Upper lobe of left lung (tissue), 6 donors: ENCODE measurements around the gene MPHOSPH6. TPM values are rescaled to one million over a fixed set of nuclear protein-coding genes. Genes with fewer than 3 reads are reported as not detected.

Source experiments
- ATAC-seq, 2 donors: fragments of 200-7000 bp; cut with Tn5 transposase; one replicate each; pipeline ENCODE4 v1.9.1; 2022; ENCODE audit warnings: mild to moderate bottlenecking in 2 of 2, moderate library complexity in 2 of 2; ENCODE audit not compliant: low FRiP score in 2 of 2
- DNase-seq, 2 donors: peaks; one replicate each; pipeline ENCODE4 v3.0.0-alpha.2; 2019 to 2020
- H3K27ac ChIP-seq, 4 donors: fragments of 200-600 bp; sonication (generic); one replicate each; pipeline ENCODE4 v1.5.1; 2016 to 2019
- H3K27me3 ChIP-seq, 4 donors: fragments of 200-600 bp; sonication (generic); one replicate each; pipeline ENCODE4 v1.5.1; 2017 to 2019
- H3K36me3 ChIP-seq, 4 donors: fragments of 200-600 bp; sonication (generic); one replicate each; pipeline ENCODE4 v1.5.1; 2016 to 2019
- H3K4me1 ChIP-seq, 4 donors: fragments of 200-600 bp; sonication (generic); one replicate each; pipeline ENCODE4 v1.5.1; 2018 to 2019
- H3K4me3 ChIP-seq, 4 donors: fragments of 200-600 bp; sonication (generic); one replicate each; pipeline ENCODE4 v1.5.1; 2017 to 2019; ENCODE audit warnings: mild to moderate bottlenecking in 2 of 4, moderate library complexity in 1 of 4
- H3K9me3 ChIP-seq, 4 donors: fragments of 200-600 bp; sonication (generic); one replicate each; pipeline ENCODE4 v1.5.1; 2018 to 2019
- CTCF ChIP-seq, 6 experiments: fragments of 450-650 bp in 4 of 6; fragments of 200-600 bp in 2 of 6; sonication (generic) in 2 of 6; IDR thresholded peaks; one replicate each; pipeline ENCODE4 v1.5.1; 2016 to 2019; ENCODE audit warnings: antibody characterized with exemption in 6 of 6
- EP300 ChIP-seq, 4 donors: sonication (generic); formaldehyde crosslinking; IDR thresholded peaks; one replicate each; pipeline ENCODE4 v1.5.1; 2017; ENCODE audit warnings: antibody characterized with exemption in 4 of 4, control low read depth in 2 of 4
- POLR2A ChIP-seq, 4 donors: fragments of 450-650 bp; IDR thresholded peaks; one replicate each; pipeline ENCODE4 v1.5.1; 2016 to 2017; ENCODE audit warnings: antibody characterized with exemption in 4 of 4, mild to moderate bottlenecking in 2 of 4
- POLR2AphosphoS5 ChIP-seq, 2 donors: sonication (generic); formaldehyde crosslinking; IDR thresholded peaks; one replicate each; pipeline ENCODE4 v1.5.1; 2017; ENCODE audit warnings: antibody characterized with exemption in 2 of 2
- WGBS, 2 donors: methylation state at CpG; one replicate each; pipeline ENCODE4 v1.1.5; 2017 to 2018; 5-methylcytosine and 5-hydroxymethylcytosine counted together
- small RNA-seq, 4 donors: library from RNA; depleted of rRNA; stranded (forward); fragments of <200 nt; gene quantifications; one replicate each; pipeline ENCODE3, GENCODE V24; 2016
- total RNA-seq, 6 donors: library from RNA; depleted of rRNA in 4 of 6; stranded (reverse); fragments of >200 nt in 4 of 6; gene quantifications; one replicate each; pipeline versions ENCODE4 v1.1.0 to v1.2.1, GENCODE V29; 2016 to 2021
- donor health status: DM: no; HTN: no; CAD: no; lungs with moderate emphysema.
- donor health status: DM: no; HTN: yes; CAD: no; lungs with severe emphysema.

The MPHOSPH6 gene
- total RNA-seq, 6 donors from 2014 or later = 17.4 to 55.5 (median 22.6) TPM

- H3K9me3 ChIP-seq = no peaks in the 10 kb centered on the region
- no peak for DNase-seq
- H3K27me3 ChIP-seq = no peaks in the 10 kb centered on the region
- H3K27ac ChIP-seq = no peak overlapping the region
- H3K4me1 ChIP-seq = no peaks in the 10 kb centered on the region
- no peak for TF ChIP-seq CTCF (IDR thresholded peaks at IDR 0.05)
- no peak for TF ChIP-seq POLR2A (IDR thresholded peaks at IDR 0.05)
- no peak for TF ChIP-seq POLR2AphosphoS5 (IDR thresholded peaks at IDR 0.05)
- TF ChIP-seq EP300 (IDR thresholded peaks at IDR 0.05) = no peak
- H3K36me3 ChIP-seq = no peaks in the 10 kb centered on the region
- ATAC-seq = no peak
- H3K4me3 ChIP-seq = no peak overlapping the region
- WGBS, 2 donors = 87 to 91% methylated on average over 6 of the region's 6 CpGs
These were observed 61.2 kb downstream of the MPHOSPH6 start for GRCh38 chr16:82108774-82109173.

GRCh38 chr16:82108100-82108499 lies 61.9 kb downstream of the MPHOSPH6 start:
- 81% methylated on average over 2 of the region's 2 CpGs for WGBS, 2 donors
- Histone ChIP-seq H3K4me1 (no peaks in the 10 kb centered on the region), H3K27me3 (no peaks in the 10 kb centered on the region), H3K9me3 (no peaks in the 10 kb centered on the region), H3K4me3 (no peak overlapping the region), H3K27ac (no peak overlapping the region), H3K36me3 (no peaks in the 10 kb centered on the region)
- TF ChIP-seq CTCF (IDR thresholded peaks at IDR 0.05) (no peak), POLR2A (IDR thresholded peaks at IDR 0.05) (no peak), POLR2AphosphoS5 (IDR thresholded peaks at IDR 0.05) (no peak), EP300 (IDR thresholded peaks at IDR 0.05) (no peak)
- ATAC-seq (no peak), DNase-seq (no peak)

- Histone ChIP-seq H3K27ac (no peak overlapping the region), H3K27me3 (no peaks in the 10 kb centered on the region), H3K36me3 (no peaks in the 10 kb centered on the region), H3K4me1 (no peaks in the 10 kb centered on the region), H3K4me3 (no peak overlapping the region), H3K9me3 (no peaks in the 10 kb centered on the region)
- no peak for DNase-seq
- 94 to 95% methylated on average over 8 of the region's 8 CpGs for WGBS, 2 donors
- TF ChIP-seq CTCF (IDR thresholded peaks at IDR 0.05) (no peak), POLR2AphosphoS5 (IDR thresholded peaks at IDR 0.05) (no peak), POLR2A (IDR thresholded peaks at IDR 0.05) (no peak), EP300 (IDR thresholded peaks at IDR 0.05) (no peak)
- no peak for ATAC-seq
These were observed 64.9 kb downstream of the MPHOSPH6 start for GRCh38 chr16:82105107-82105506.

Small RNA genes lying within 50 kb of the gene (small RNA-seq; reads per million reads assigned to genes)
- 0 to 0.06 (median 0) reads per million in 4 donors for gene RN7SKP190

Other genes starting within 250 kb of the MPHOSPH6 start
- gene SDR42E1, start 158.8 kb downstream of the MPHOSPH6 start, total RNA-seq = 1 to 10 TPM; 2.1 to 5.7 (median 4.1) TPM
- gene HSD17B2, start 135.0 kb downstream of the MPHOSPH6 start, total RNA-seq = 1 to 10 TPM in 2 of 6 donors, under 1 TPM in 2, not detected in 2; 0.49 to 2.0 (median 1.4) TPM